HG02642 (cell line): ENCODE results near the gene SH3GL2.

Experiments
- ATAC-seq: cut with Tn5 transposase; IDR thresholded peaks from one replicate; pipeline ENCODE4 v1.9.1; 2021; ENCODE audit warnings: mild to moderate bottlenecking; ENCODE audit not compliant: unreplicated experiment, poor library complexity

The SH3GL2 gene

DNA sequence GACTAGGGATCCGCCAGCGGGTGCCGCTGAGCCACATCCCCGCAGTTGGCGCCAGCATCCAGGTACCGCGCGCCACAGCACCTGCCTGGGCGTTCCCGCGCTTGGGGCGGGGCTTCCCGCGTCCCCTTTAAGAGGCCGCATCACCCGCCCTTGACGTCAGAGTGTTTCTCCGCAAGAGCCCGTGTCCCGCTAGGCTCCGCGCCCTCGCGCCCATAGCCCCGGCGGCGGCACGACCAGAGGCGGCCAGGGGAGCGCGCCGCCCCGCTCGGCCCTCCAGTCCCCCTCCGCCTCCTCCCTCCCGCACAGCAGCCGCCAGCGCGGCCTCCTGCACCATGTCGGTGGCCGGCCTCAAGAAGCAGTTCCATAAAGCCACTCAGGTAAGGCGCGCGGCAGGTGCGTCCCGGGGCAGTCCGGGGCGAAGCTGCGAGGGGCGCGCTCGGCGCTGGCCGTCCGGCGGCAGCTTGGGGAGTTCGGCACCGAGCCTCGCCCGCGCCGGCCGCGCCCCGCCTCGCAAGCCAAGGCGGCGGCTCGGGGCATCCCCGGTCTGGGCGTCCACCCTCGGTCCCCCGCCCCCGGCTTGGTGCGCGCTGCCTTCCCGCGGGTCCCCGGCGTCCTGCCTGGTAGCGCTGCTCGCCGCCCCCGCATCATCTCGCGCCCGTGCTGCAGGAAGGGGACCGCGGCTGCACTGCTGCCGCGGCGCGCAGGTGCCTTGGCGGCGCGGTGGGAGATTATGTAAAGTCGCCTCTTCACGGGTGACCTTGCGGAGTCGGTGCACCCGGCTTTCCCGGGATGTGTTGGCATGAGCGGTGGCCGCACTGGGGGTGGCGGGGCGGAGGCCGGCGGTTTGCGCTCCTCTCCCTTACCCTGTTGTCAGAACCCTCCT lies at the start of gene SH3GL2:
SH3GL2 (plus strand) TSS at position 156 of the 883 bp plus-strand sequence.
- ATAC-seq, result peak; percentile 60

DNA sequence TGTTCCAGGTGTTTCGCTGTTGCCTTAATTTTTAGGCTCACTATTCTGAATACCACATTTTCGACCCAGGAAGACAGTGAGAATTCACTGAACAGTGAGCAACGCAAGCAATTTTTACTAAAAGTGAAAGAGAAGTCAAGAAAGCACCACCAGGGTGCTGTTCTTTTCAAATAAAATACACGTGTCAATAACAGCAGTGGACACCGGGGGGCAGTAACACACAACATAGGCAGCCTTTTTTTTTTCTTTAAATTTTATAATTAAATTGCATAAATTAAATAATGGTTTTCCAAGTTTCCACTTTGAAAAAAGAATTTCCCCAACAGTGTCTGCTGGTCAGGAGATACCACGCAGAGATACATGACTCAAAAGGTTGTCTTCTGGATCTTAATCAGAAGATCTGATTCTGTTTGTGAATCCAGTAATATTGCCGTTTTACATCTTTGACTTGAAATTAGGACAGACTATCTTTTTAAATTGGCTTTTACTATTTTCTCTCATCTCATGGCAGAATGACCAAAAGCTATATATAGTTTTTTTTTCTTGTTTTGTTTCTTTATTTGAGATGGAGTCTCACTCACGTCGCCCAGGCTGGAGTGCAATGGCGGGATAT lies 47.1 kb upstream of the SH3GL2 start:
- peak; percentile 82 for ATAC-seq

DNA sequence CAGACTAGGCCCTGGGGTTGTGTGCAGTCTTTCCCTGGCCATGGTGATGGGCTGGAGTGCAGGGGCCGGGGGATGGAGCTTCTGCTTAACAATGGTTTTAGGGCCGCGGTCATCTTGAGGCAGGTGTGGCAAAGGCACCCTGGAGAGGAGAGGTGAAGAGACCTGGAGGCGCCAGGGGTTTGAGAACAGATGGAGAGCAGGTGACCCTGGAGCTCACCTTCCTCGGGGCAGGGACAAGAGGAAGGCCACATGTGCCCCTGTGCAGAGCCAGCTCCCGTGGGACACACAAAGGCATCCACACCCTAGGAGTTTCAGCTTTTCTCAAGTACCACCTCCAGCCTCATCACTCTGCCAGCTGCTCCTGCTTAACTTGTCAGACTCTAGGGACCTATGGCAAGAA lies 46.4 kb upstream of the SH3GL2 start:
- no peak for ATAC-seq

DNA sequence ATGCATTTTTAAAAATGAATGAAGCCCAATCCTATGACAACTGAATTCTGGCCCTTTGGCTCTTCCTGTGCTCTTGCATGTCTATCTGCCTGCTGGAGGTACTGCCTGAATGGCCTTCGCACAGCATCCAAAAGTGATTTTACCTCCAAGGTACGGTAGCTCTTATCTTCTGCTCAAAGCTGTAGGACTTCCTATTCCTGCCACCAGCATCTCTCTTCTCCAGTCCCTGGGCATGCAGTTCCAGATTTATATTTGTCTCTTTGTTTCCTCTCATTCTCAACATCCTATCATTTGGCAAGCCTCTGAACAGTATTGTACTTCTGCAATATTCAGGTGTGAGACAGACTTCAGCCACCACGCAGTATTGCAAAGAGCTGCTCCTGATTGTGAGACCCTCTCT lies 43.7 kb upstream of the SH3GL2 start:
- ATAC-seq, result no peak

DNA sequence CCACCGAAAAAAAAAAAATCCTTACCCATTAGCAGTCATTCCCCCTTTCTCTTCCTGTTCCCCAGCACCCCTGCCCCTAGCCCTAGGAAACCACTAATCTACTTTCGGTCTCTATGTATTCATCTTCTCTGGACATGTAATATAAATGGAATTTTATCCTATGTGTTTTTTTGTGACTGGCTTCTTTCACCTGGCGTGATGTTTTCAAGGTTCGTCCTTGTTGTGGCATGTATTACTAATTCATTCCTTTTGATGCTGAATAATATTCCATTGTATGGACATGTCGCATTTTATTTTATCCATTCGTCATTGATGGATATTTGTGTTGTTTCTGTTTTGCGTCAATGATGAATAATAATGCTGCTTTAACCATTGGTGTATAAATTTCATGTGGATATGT lies 42.8 kb upstream of the SH3GL2 start:
- ATAC-seq, result no peak

DNA sequence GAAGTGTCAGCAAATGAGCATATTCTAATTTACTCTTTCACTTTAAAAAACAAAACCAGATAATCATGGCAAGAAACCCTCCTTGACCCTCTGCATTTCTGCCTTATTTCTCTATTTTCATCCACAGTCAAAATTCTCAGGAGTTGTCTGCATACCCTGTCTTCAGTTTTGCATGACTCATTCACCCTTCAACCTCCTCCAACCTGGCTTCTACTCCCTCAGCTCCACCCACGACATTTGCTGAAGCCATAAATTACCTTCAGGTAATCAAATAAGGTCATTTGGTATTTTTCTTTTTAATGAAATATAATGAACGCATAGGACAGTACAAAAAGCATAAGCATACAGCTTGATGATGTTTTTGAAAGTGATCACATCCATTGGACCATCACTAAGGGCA lies 27.8 kb upstream of the SH3GL2 start:
- no peak for ATAC-seq

DNA sequence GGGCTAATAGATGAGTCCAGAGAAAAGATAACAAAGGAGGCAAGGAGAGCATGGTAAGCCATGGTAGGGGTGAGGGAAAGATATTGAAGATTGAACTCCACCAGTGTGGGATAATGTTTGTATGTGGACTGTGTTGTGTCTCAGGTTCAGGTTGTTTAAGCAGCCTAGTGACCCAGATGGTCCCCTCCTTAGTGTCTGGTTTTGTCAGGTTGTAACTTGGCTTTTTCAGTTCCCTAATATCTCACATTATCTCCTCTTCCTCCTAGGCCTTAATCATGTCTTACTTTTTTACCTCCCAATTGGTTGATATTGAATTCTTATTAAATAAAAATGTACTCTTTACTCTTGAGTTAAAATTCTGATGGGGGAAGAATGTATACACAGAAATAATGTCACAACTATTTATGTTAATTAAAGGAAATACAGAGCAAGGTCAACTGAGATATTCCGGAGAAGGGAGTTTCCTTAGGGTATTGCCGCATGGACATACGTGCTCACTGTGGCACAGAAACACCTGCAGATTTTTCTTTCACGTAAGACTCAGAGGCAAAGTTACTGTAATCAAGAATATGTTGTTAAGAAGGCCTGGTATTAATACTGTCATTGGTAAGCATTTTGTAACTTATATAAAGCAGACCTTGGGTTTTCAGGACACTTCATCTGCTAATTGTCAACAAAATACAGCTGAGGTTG lies 23.4 kb upstream of the SH3GL2 start:
- no peak for ATAC-seq

DNA sequence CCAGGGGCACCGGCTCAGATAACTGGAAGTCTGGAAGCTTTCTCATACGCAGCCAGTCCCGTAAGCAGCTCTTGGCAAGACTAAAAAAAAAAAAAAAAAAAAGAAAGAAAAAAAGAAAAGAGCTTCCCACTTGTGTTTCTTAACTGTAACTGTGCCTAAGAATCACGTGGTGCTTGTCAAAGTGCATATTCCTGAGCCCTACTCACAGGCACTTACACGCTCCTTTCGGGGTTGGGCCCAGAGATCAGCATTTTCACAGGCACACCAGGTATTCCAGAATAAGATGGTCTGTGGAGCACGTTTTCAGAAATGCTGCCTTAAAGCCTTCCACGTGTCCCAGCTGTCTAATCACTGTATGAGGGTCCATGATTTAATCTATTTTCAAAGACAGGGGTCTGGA lies 22.6 kb upstream of the SH3GL2 start:
- no peak for ATAC-seq

DNA sequence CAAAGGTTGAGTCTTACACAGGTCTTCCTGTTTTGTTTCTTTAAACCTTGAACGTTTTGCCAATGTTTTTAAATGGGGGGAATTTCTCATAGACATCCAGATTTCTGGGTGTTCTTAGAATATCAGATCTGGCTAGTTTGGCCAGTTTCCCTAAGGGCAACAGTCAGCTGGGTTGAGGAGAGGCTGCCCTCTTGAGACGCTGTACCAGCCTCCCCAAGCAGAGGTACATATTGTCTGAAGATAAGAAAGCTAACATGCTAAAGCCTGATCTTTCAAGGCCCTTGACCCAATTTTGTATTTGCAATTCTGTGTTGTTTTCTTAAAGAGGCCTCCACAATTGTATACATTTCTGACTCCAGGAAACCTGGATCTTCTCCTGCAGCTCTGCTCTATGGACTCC lies 21.9 kb upstream of the SH3GL2 start:
- no peak for ATAC-seq

DNA sequence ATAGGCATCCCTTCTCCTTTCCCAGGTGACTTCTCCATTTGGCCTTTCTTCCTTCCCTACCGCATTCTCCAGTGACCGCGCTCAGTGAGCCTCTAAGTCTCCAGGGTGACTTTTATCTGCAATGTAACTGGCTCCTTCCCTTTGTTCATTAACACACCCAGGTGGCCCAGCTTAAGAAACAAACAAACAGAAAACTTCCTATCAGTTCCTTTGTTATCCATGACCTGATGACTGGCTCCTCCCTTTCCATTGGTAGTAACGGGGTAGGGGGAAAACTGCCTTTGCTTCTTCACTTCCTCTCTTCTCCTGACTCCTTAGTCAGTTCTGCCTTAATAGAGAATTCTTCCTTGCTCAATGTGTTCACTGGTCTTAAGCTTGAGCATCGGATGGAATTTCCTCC lies 7.0 kb upstream of the SH3GL2 start:
- ATAC-seq, result no peak

DNA sequence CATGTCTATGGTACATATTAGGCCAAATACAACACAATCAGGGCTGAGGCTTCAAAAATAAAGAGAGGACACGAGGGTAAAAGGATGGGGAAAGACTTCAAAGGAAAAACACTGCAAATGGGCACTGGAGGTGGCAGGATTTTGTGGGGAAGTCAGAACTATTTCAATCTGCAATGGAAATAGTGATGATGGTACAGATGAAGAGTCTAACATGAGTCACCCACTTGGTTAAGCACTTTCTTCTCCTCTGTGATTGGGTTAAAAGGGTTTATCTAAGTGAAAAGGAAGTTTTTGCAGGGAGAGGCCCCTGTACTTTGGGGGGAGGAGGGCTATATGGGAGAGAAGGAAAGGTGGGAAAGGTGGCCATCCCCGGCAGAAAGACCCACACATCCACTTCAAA lies 4.5 kb upstream of the SH3GL2 start:
- no peak for ATAC-seq

DNA sequence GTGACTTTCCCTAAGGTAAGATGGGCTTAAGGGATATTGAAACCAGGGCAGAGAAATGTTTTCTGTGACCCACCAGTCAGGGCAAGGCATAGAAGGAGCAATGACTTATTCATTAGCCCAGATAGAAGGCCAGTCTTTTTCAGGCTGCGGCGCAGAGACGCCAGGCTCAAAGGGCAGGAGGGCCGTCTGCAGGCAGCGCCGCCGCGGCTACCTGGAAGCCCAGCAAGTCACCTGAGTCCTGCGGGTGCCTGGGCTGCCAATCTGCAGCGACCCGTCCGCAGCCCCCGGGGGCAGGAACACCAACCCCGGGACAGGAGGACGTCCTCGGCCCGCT lies 322 bp upstream of the SH3GL2 start:
- ATAC-seq, result no peak

DNA sequence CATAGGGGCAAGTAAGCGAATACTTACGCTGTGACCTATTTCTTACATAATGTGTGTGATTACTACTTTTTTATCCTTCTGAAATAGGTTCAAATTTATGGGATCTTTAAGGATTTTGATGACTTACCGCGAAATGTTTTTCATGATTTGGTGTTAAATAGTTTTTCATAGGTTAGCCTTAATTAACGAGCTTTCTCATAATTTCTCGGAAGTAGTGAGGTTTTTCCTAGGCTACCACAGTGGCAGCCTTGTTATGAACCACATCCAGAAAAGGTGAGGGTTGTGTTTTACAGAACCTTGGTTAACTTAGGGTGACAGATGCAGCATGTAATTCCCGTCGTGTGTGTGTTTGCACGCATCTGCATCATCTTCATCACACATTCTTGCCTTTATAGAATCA lies 1.3 kb downstream of the SH3GL2 start:
- ATAC-seq, result no peak

DNA sequence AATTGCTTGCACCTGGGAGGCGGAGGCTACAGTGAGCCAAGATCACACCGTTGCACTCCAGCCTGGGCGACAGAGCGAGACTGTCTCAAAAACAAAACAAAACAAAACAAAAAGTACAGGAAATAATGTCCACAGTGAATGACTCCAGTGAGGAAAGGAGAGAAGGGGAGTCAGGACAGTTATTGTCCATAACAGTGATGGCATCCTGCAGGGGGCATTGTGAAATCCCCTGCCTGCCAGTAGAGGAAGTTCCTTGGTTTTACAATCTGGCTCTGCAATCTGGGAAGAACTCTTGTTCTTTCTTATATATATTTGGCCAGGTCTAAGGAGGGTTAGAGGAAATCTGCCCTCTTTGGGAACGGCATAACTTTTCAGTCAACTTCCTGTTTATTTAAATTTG lies 8.2 kb downstream of the SH3GL2 start:
- no peak for ATAC-seq

DNA sequence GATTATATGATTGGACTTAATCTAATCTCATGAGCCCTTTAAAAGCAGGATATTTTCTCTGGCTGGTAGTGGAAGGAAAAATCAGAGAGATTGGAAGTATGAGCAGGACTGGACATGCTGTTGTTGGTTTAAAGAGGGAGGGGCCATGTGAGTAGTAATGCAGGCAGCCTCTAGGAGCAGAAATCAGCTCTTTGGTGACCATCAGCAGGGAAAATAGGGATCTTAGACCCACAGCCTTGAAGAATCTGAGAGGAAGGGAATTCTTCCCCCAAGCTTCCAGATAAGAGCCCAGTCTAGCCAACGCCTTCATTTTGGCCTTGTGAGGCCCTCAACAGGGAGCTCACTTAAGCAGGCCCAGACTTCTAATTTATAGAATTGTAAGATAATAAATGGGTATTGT lies 9.5 kb downstream of the SH3GL2 start:
- no peak for ATAC-seq

DNA sequence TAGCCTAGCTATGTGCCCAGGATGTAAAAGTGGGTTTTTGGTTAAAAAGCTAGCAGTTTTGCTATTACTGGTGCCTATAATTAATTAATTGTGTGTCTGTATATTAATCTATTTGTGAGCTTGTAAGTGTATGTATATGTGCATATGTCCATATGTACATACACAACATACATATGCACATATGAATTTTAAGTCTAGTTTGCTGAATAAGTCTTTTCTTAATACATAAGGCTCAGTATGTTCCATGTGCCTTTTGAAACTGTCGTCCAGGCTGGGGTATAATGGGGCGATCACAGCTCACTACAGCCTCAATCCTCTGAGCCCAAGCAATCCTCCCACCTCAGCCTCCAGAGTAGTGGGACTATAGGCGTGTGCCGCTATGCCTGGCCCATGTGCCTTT lies 10.1 kb downstream of the SH3GL2 start:
- ATAC-seq, result no peak

DNA sequence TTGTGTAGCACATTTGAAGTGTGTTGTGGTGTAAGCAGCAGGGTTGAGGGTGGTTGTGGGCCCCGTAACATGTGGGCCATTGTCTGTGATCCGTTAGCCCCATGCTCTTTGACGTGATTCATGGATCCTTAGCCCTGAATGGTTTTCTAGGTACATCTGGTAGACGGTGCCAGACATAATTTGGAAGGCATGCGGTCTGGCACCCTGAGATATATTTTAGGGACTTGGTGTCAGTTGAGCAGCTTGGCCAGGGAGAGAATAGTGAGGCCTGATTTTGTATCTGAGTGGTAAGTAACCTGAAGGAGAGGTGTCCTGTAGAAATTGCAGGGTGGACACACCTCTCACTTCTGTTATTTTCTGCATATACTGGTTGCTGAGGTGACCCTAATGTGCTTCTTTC lies 10.9 kb downstream of the SH3GL2 start:
- no peak for ATAC-seq

DNA sequence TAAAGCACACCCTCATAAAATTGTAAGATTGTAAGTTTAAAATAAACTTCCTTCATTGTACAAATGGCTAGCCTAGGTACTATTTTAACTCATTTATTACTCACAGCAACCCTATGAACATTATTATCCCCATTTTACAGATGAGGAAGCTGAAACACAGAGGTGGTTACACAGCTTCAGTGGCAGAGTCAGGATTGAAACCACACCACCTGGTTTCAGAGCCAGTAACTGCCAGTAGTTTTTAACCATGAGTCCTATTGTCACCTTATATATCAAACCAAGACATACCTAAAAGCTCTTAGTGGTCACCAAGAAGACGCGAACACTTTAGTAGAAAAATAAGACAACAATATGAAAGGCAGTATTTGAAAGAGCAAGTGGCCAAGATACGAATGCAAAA lies 16.1 kb downstream of the SH3GL2 start:
- no peak for ATAC-seq

DNA sequence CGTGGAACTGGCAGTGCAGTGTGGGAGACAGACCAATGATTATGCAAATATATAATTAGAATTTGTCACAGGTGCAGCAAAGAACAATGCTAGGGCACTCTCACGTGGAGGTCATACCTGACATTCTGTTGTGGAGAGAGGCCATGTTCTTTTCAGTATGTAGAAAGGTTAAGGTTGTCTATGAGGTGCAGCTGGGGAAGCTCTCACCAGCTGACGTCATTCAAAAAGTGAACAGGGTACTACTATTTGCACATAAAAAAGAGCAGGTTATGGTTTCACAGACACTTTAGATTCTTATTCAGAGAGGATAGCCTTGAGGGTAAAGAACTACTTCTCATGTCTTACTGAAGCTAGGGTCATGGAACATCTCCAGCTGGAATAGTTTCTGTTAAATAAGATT lies 19.1 kb downstream of the SH3GL2 start:
- ATAC-seq, result no peak

DNA sequence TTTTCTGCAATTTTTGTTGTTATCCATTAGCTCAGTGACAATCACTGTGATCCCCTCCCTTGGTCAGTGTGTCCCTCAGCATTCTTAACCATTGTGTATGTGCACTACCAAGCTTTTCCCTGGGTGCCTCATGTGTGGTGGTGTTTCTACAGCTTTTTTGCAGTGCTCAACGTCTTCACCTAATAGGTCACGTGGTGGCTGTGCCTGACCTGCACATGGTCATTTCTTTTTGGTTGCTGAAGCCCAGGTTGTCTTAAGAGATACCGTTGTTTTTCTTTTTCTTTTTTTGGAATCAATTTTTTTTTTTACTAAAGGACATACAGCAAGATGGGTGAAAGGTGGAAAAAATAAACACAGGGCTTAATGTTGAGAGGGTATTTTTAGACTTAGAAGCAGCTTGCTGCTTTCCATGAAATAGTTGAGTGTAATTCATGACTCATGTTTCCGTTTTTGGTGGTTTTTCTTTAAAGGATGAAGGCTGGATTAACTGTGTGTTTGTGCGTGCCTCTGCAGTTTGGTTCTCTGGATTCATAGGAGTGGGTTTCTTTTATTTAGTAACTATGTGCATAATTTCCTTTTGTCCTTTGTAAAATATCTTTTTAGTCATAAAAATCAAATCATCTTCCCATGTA lies 22.2 kb downstream of the SH3GL2 start:
- no peak for ATAC-seq

DNA sequence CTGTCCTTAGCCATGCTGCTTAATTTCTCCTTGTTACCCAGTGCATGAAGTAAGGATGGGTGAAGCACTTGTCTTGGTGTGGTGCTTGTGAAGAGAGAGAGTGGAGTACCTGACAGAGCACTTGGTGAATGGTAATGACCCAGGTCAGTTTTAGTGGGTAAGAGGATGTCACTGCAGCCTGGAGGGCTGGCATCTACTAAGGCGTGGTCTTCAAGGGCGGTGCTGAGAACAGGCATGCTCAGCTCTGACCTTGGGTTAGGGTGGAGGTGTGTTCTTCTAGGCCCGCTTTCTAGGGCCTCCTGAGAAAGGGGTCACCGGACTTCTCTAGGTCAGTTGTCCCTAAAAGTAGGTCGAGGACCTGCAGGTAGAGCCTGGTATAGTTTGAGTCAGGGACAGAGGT lies 25.7 kb downstream of the SH3GL2 start:
- ATAC-seq, result no peak
